GM12892 (cell line): Measurements from ENCODE around the gene ZFAND2A.
"Not testable (repeated sequence)": the region's sequence is repeated elsewhere in the genome, so short reads cannot be mapped to it uniquely, and the experiment has no call there.

Source experiments
- DNase-seq: peaks from one replicate; pipeline ENCODE4 v3.0.0; 2011; ENCODE audit not compliant: insufficient read length
- FAIRE-seq: peaks from 2 replicates; lab custom pipeline; 2011; peaks lifted over from hg19 to GRCh38; lab: Jason Lieb, UNC
- POLR2A ChIP-seq: IDR thresholded peaks from 2 replicates; pipeline ENCODE4 v1.6.1; 2011; ENCODE audit warnings: low read depth, low read length, control low read depth
- POLR2AphosphoS5 ChIP-seq: IDR thresholded peaks from 2 replicates; pipeline ENCODE4 v1.6.1; 2011; ENCODE audit warnings: low read depth, low read length, control low read depth
- TAF1 ChIP-seq: IDR thresholded peaks from 2 replicates; pipeline ENCODE4 v1.6.1; 2011; ENCODE audit warnings: low read depth, mild to moderate bottlenecking, control low read depth, low read length, borderline replicate concordance

Gene ZFAND2A

DNA sequence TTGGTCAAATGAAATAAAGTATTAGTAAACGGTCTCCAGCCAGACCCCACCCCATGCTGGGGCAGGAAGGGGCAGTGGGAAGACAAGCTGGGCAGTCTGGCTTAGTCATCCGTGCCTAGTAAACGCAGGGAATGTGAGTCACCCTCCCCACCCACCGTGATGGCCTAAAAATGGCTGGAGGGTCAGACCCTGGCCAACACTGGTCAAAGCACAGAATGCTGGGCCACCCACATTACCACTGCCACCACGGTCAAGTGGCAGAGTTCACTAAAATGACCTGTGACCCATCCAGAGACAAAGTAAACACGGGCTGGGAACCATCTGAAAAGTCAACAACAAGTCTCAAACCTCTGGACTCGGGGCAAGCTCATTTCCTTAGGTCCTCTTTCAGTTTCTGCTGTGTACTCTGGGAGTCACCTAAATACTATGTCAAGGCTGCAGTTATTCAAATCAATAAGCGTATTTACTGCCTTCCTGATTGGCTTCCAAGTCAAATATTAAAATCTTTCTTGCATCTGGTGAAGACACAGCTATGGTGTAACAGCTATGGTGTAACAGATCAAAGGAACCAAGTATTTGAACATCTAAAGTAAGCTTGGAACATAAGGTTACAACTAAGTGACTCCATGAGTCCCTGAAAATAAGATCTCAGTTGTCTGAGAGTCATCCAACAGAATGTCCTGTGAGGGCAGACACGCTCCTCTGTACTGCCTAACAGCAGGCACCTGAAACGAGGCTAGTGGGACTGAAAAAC, 3.0 kb downstream of the ZFAND2A start:
- FAIRE-seq (no peak), DNase-seq (no peak)

DNA sequence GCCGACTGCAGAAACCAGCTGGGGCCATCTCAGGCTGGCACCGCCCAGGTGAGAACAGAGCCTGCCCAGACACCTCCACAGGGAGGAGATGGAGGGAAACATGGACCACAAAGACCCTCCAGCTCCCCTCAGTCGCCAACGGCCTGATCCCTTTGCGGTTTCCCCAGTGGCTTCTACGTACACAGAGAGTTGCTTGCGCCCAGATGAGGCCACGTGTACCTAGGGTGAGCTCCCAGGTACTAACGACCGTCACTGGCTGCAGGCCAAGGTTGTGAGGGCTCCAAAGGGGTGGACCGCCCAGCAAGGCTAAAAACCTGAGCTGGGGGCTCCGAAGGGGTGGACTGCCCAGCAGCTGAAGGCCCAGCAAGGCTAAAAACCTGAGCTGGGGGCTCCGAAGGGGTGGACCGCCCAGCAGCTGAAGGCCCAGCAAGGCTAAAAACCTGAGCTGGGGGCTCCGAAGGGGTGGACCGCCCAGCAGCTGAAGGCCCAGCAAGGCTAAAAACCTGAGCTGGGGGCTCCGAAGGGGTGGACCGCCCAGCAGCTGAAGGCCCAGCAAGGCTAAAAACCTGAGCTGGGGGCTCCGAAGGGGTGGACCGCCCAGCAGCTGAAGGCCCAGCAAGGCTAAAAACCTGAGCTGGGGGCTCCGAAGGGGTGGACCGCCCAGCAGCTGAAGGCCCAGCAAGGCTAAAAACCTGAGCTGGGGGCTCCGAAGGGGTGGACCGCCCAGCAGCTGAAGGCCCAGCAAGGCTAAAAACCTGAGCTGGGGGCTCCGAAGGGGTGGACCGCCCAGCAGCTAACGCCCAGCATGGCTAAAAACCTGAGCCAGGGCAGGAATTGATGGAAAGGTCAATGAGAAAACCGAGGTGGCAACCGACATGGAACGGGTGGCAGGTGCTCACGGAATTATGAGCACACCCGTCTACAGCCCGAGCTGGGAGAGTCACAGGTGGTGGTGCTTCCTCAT, 3.9 kb downstream of the ZFAND2A start:
- DNase-seq, FAIRE-seq: not testable (repeated sequence)

More for the DNA sequence above, 3.0 kb downstream of the ZFAND2A start:
- TF ChIP-seq POLR2AphosphoS5 (no peak), TAF1 (no peak), POLR2A (no peak)

DNA sequence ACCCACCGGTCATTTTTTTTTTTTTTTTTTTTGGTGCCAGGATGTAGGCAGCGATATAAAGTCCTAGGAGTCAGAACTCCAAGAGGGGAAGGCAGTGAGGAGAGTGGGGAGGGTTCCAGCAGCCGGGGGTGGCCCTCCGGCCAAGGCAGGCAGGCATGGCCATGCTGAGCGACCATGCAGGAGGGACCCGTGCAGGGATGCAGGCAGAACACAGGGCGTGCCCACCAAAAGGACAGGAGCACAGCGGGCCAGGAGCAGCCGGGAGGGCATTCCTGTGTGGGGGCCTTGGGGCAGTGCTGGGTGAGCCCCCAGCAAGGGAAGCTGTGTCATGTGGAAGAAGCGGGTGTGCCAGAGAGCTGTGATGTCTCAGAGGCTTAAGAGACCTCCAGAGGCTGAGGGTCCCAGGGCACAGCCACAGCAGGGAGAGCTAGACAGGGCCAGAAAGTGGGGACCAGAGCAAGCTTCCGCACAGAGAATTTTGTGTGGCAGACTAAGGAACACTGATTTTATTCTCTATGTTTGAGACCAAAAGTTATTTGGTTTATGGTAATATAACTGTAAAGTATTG, 5.7 kb downstream of the ZFAND2A start:
- FAIRE-seq (no peak), DNase-seq (no peak)
- no peak for TF ChIP-seq POLR2A
- TF ChIP-seq POLR2AphosphoS5, result no peak
- TF ChIP-seq TAF1, result no peak

GRCh38 chr7:1152492-1152891, 7.5 kb downstream of the ZFAND2A start:
- no peak for DNase-seq
- FAIRE-seq, result no peak
- no peak for TF ChIP-seq POLR2AphosphoS5
- no peak for TF ChIP-seq TAF1
- no peak for TF ChIP-seq POLR2A

DNA sequence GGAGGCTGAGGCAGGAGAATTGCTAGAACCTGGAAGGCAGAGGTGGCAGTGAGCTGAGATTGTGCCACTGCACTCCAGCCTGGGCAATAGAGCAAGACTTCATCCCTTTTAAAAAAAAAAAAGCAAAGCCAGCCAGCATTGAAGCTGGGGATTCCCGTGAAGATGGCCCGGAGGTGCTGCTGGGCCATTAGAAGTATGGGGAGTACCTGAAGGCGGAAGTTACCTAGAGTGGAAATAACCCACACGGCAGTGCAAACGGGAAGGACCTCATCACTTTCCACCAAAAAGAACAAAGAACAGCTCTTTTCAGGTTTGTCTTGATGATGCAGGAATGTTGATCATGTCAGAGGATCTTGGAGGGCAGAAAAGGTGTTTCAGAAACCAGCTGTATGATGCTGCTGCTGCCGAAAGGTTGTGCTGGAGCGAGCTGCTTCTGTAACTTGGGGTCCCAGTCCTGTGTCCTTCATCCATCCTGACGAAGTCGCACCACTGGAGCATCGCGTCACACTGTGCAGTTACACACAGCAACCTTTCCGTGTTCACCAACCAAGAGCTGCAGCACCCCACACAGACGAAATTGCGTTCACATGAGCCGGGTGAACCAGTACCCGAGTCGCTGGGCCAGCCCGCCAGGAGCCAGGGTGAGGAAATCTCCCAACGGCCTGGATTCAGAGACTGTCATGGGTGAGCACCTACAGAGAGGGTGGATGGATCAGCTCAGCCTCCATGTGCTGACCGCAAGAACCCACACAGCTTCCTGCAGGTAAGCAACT, 8.2 kb downstream of the ZFAND2A start:
- TF ChIP-seq TAF1, result no peak
- 0 out of 2 replicates have a peak, but pooled peaks have one; percentile 17 for TF ChIP-seq POLR2A
- peak; percentile 34; the same call in 1 of the 2 replicates for TF ChIP-seq POLR2AphosphoS5
- no peak for FAIRE-seq
- no peak for DNase-seq

- TF ChIP-seq POLR2A, result no peak
- no peak for DNase-seq
- no peak for FAIRE-seq
These were observed 8.8 kb downstream of the ZFAND2A start for GRCh38 chr7:1151156-1151555.

DNA sequence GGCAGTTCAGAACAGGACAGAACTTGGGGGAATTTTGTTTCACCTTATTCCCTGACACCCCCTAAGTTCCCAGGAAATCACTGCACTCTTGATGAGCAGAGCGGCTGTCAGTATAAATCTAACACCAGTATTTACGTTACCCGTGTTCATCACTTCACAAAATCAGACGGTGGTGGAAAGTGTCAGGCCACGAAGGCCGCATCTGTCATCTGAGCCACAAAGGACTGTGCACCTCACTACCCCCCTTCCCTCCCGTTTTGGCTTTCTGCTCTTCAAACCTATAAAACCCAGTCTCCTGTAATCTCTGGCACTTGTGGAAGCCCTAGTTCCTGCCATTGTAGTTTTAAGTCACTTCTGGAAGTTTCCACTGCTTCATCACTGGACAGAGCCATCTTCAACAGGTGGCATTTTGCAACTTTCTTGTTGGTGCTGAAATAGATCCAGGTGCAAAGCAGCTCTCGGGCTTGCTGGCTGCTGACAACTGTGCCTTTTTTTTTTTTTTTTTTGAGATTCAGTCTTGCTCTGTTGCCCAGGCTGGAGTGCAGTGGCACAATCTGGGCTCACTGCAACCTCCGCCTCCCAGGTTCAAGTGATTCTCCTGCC, 9.5 kb downstream of the ZFAND2A start:
- TF ChIP-seq POLR2A (no peak), POLR2AphosphoS5 (no peak), TAF1 (no peak)
- no peak for DNase-seq
- no peak for FAIRE-seq

GRCh38 chr7:1149351-1149794, 10.6 kb downstream of the ZFAND2A start:
- FAIRE-seq (no peak), DNase-seq (no peak)
- TF ChIP-seq TAF1 (no peak), POLR2AphosphoS5 (no peak), POLR2A (no peak)

DNA sequence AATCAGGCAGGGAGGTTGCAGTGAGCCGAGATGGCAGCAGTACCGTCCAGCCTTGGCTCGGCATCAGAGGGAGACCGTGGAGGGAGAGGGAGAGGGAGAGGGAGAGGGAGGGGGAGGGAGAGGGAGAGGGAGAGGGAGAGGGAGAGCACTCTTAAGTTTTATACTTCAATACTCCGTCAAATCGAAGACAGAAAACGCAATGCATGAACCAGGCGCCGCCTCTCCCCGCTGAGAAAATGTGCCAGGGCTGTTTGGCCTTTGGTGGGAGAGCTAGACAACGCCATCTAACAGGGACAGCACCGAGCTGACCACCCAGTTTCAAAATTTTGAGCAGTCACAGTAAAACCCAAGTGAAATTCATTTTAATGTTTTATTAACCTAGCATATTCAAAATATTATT, 12.1 kb downstream of the ZFAND2A start:
- not testable (repeated sequence) for DNase-seq, FAIRE-seq

DNA sequence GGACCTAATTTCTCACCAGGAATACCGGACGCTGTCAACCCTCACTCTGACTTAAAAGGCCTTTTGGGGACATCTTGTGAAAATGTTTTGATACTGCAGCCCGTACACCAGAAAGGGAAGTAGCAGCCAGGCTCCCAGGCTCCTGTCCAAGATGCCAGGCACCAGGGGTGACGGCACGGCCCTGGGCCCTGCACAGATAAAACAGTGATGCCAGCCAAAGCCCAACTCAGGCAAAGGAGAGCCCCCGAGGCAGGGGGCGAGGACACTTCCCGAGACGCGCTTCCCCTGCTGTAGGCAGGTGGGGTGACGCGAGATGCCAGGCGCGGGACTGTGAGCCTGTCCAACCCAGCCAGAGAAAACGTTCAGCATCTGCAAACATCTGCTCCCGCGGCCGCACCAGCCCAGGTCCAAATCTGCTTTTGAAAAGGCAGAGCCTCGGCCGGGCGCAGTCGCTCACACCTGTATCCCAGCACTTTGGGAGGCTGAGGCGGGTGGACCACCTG, 15.7 kb downstream of the ZFAND2A start:
- DNase-seq, result no peak
- TF ChIP-seq POLR2AphosphoS5, result no peak
- no peak for TF ChIP-seq POLR2A
- TF ChIP-seq TAF1, result no peak
- FAIRE-seq, result no peak

DNA sequence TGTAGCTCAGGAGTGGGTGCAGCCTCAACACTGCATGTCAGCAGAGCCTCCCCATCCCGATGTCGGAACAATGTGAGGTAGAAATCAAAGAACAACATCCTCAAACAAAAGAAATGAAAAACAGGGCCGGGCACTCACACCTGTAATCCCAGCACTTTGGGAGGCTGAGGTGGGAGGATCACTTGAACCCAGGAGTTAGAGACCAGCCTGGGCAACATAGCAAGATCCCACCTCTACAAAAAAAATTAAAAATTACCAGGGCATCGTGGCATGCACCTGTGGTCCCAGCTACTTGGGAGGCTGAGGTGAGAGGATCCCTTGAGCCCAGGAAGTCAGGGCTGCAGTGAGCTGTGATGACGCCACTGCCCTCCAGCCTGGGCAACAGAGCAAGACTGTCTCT, 17.0 kb downstream of the ZFAND2A start:
- not testable (repeated sequence) for FAIRE-seq

More for the DNA sequence above, 17.0 kb downstream of the ZFAND2A start:
- not testable (repeated sequence) for DNase-seq
